NCI-H2029 treated with DMSO at 0.1 percent for 48 hours (cell line): Measurements from ENCODE around the gene NAALADL2.
"Not testable (repeated sequence)": the region's sequence is repeated elsewhere in the genome, so short reads cannot be mapped to it uniquely, and the experiment has no call there.

Experiments used
- DNase-seq: peaks from one replicate; lab custom pipeline; 2025; lab: John Stamatoyannopoulos, UW

NAALADL2 gene

GRCh38 chr3:175763948-175764347 is 904.8 kb downstream of the NAALADL2 start:
- DNase-seq = no peak

GRCh38 chr3:175764722-175765121 is 905.6 kb downstream of the NAALADL2 start:
- no peak for DNase-seq

- DNase-seq = no peak
Observed at GRCh38 chr3:175770426-175770825, 911.3 kb downstream of the NAALADL2 start.

- no peak for DNase-seq
Observed at GRCh38 chr3:175777495-175777894, 918.4 kb downstream of the NAALADL2 start.

- no peak for DNase-seq
Observed at GRCh38 chr3:175777965-175778364, 918.8 kb downstream of the NAALADL2 start.

GRCh38 chr3:175778994-175779393 is 919.9 kb downstream of the NAALADL2 start:
- no peak for DNase-seq

- not testable (repeated sequence) for DNase-seq
Observed at GRCh38 chr3:175787109-175787508, 928.0 kb downstream of the NAALADL2 start.

GRCh38 chr3:175792245-175792644 is 933.1 kb downstream of the NAALADL2 start:
- DNase-seq = no peak

- no peak for DNase-seq
Observed at GRCh38 chr3:175798326-175798725, 939.2 kb downstream of the NAALADL2 start.

- no peak for DNase-seq
Observed at GRCh38 chr3:175805825-175806224, 946.7 kb downstream of the NAALADL2 start.

- DNase-seq = no peak
Observed at GRCh38 chr3:175807175-175807574, 948.0 kb downstream of the NAALADL2 start.

- DNase-seq = no peak
Observed at GRCh38 chr3:175818811-175819464, 959.8 kb downstream of the NAALADL2 start.

GRCh38 chr3:175822766-175823491 is 963.8 kb downstream of the NAALADL2 start:
- not testable (repeated sequence) for DNase-seq

GRCh38 chr3:175825016-175825580 is 966.0 kb downstream of the NAALADL2 start:
- not testable (repeated sequence) for DNase-seq

GRCh38 chr3:175826759-175827158 is 967.6 kb downstream of the NAALADL2 start:
- DNase-seq = no peak

GRCh38 chr3:175829809-175830208 is 970.7 kb downstream of the NAALADL2 start:
- DNase-seq = not testable (repeated sequence)

- not testable (repeated sequence) for DNase-seq
Observed at GRCh38 chr3:175835763-175836162, 976.6 kb downstream of the NAALADL2 start.

- no peak for DNase-seq
Observed at GRCh38 chr3:175836617-175837016, 977.5 kb downstream of the NAALADL2 start.

- DNase-seq = no peak
Observed at GRCh38 chr3:175837962-175838361, 978.8 kb downstream of the NAALADL2 start.

GRCh38 chr3:175839366-175840005 is 980.4 kb downstream of the NAALADL2 start:
- no peak for DNase-seq

GRCh38 chr3:175851541-175851940 is 992.4 kb downstream of the NAALADL2 start:
- DNase-seq = no peak

GRCh38 chr3:175852560-175852959 is 993.4 kb downstream of the NAALADL2 start:
- DNase-seq = no peak
